K562 (cell line): ENCODE measurements around the gene ARFGEF2. TPM values are rescaled to one million over a fixed set of nuclear protein-coding genes. Genes with fewer than 3 reads are reported as not detected.
A peak's percentile ranks its signal among the peaks of the same experiment; 100 is the strongest.

Source experiments
- CAMTA2 ChIP-seq: fragments of 250-450 bp; sonication (Bioruptor Pico); conservative IDR thresholded peaks from 2 replicates; pipeline ENCODE4 v1.5.1; 2022
- CBX5 ChIP-seq: IDR thresholded peaks from 2 replicates; pipeline ENCODE4 v1.6.1; 2014; ENCODE audit warnings: low read depth, borderline replicate concordance
- CTCF ChIP-seq, 3 experiments: IDR thresholded peaks in 2 of 3; conservative IDR thresholded peaks in 1 of 3; 2 replicates each; pipeline ENCODE4 v1.5.1; 2011 to 2012; ENCODE audit warnings: low read length in 3 of 3, mild to moderate bottlenecking in 3 of 3, control low read depth in 2 of 3, improper control_type of control experiment in 1 of 3, inconsistent platforms in 1 of 3, low read depth in 1 of 3, mixed read lengths in 1 of 3, moderate library complexity in 1 of 3; ENCODE audit not compliant: insufficient read depth in 2 of 3
- HNRNPLL ChIP-seq: fragments of 200-400 bp; formaldehyde crosslinking; IDR thresholded peaks from 2 replicates; pipeline ENCODE4 v1.6.1; 2017; ENCODE audit warnings: low read length, low read depth, mild to moderate bottlenecking; ENCODE audit not compliant: poor library complexity, severe bottlenecking
- NKRF ChIP-seq: fragments of 450-650 bp; IDR thresholded peaks from 2 replicates; pipeline ENCODE4 v1.6.1; 2016; ENCODE audit warnings: borderline replicate concordance
- PREB ChIP-seq: sonication (generic); formaldehyde crosslinking; IDR thresholded peaks from 2 replicates; pipeline ENCODE4 v1.8.1; 2023; ENCODE audit warnings: mild to moderate bottlenecking, missing genetic modification reagents
- RERE ChIP-seq: sonication (generic); formaldehyde crosslinking; IDR thresholded peaks from 2 replicates; pipeline ENCODE4 v1.8.0; 2023; ENCODE audit warnings: missing genetic modification reagents, mild to moderate bottlenecking, borderline replicate concordance
- SMAD2 ChIP-seq: fragments of 150-350 bp; IDR thresholded peaks from 2 replicates; pipeline ENCODE4 v1.6.1; 2014; ENCODE audit warnings: low read depth, mild to moderate bottlenecking, low read length
- SUPT5H ChIP-seq: fragments of 450-650 bp; IDR thresholded peaks from 2 replicates; pipeline ENCODE4 v1.6.1; 2016
- TARDBP ChIP-seq: fragments of 450-650 bp; IDR thresholded peaks from 2 replicates; pipeline ENCODE4 v1.6.1; 2016
- ZBTB11 ChIP-seq, 3 experiments: fragments of 200-800 bp in 1 of 3; fragments of 250-450 bp in 1 of 3; fragments of 450-650 bp in 1 of 3; sonication (Bioruptor Pico) in 1 of 3; sonication (Bioruptor generic) in 1 of 3; formaldehyde crosslinking in 1 of 3; IDR thresholded peaks; 2 replicates each; pipeline versions ENCODE4 v1.6.1 to v1.8.0; 2016 to 2022; ENCODE audit warnings: mild to moderate bottlenecking in 2 of 3, missing genetic modification characterization in 2 of 3, missing compliant biosample characterization in 1 of 3, moderate library complexity in 1 of 3
- polyA plus RNA-seq, 8 experiments: library from polyadenylated mRNA; depleted of rRNA in 4 of 8; stranded (reverse) in 5 of 8; unstranded in 3 of 8; fragments of >200 nt; fragmentation: Nextera tagmentation in 2 of 8; fragmentation: Illumina TruSeq in 1 of 8; extraction: Ambion mirVana in 2 of 8; extraction: Trizol in 1 of 8; gene quantifications; 2 replicates each; pipeline versions ENCODE4 v1.2.1 to v1.2.3, GENCODE V29; 2011 to 2014; ENCODE audit warnings: inconsistent platforms in 1 of 8, missing spikeins in 1 of 8
- total RNA-seq, 7 experiments: library from RNA; depleted of rRNA in 6 of 7; stranded (reverse); fragments of >200 nt in 6 of 7; fragmentation: Illumina TruSeq in 2 of 7; extraction: Trizol in 2 of 7; gene quantifications; 2 replicates each; pipeline versions ENCODE4 v1.2.1 to v1.2.3, GENCODE V29; 2011 to 2021; ENCODE audit warnings: low replicate concordance in 1 of 7

The ARFGEF2 gene
- total and polyA plus RNA-seq, 9 of the 15 experiments (the other 6 are each of a cell fraction or from before 2014, with no cell fraction given), result 4.2 to 18.8 (median 13.7) TPM

GRCh38 chr20:48921168-48921882 lies at the start of gene ARFGEF2 (continued):
- TF ChIP-seq RERE (CRISPR knock-in tag) (no peak), SMAD2 (no peak), PREB (CRISPR knock-in tag) (no peak), SUPT5H (peak; percentile 98), CAMTA2 (CRISPR knock-in tag) (no peak), CTCF (IDR thresholded peaks at IDR 0.05 in 2 of 3, conservative IDR thresholded peaks at IDR 0.05 in 1 of 3; ENCODE audit: insufficient read depth in 2 of 3, low read depth in 1 of 3, low read length in 3 of 3) (peak; percentile 12 to 23 (median 17); a peak in 2 of 6 replicates), CBX5 (no peak), HNRNPLL (no peak), ZBTB11 (CRISPR knock-in tag; IDR thresholded peaks at IDR 0.05) (peak in 1 of 3 experiments; percentile 46; a peak in 1 of 6 replicates), NKRF (peak; percentile 96), TARDBP (peak; percentile 29; the same call in 1 of the 2 replicates)
